Measurements from ENCODE around the gene TMEM270. TPM values are rescaled to one million over a fixed set of nuclear protein-coding genes. Genes with fewer than 3 reads are reported as not detected.
A peak's percentile ranks its signal among the peaks of the same experiment; 100 is the strongest.

The TMEM270 gene
- polyA plus RNA-seq, 2 of the 4 experiments (the other 2 are of a cell fraction) = not detected

GRCh38 chr7:73838642-73839041 lies 22.3 kb upstream of the TMEM270 start:
- POLR2A ChIA-PET = no interaction called here
- H3K9me3 ChIP-seq = no peaks in the 10 kb centered on the region
- CTCF ChIA-PET = interaction anchor here (1.4 to 2.6 kb wide), 3 partner anchors 12 to 16 kb away, joined by 3 to 9 read pairs (median 5); no protein-coding TSS in a partner anchor
- no peak overlapping the region for H3K4me3 ChIP-seq
- FAIRE-seq (no peak), ATAC-seq (no peak), DNase-seq (ENCODE audit: low read depth in 1 of 2, low spot score in 1 of 2) (no peak)
- H3K27ac ChIP-seq = peak overlapping the region in 1 of 2 experiments; percentile 37; a peak in 3 of 6 replicates
- no peak for TF ChIP-seq CEBPB (IDR thresholded peaks at IDR 0.05)
- no peak for TF ChIP-seq NR3C1 (IDR thresholded peaks at IDR 0.05)
- H3K4me1 ChIP-seq = peaks cover 13% of the 10 kb centered on the region
- WGBS (ENCODE audit: missing lambda C conversion rate) = 76% methylated on average over 6 of the region's 6 CpGs
- H3K4me2 ChIP-seq = no peak overlapping the region

- DNase-seq (ENCODE audit: low read depth in 1 of 2, low spot score in 1 of 2) (no peak), FAIRE-seq (no peak), ATAC-seq (no peak)
- Histone ChIP-seq H3K4me2 (no peak overlapping the region), H3K4me1 (peaks cover 8% of the 10 kb centered on the region; the same call in 1 of the 3 replicates), H3K4me3 (no peak overlapping the region), H3K27ac (no peak overlapping the region), H3K9me3 (no peaks in the 10 kb centered on the region)
- TF ChIP-seq RAD21 (conservative IDR thresholded peaks at IDR 0.05 in 1 of 2, IDR thresholded peaks at IDR 0.05 in 1 of 2) (no peak), RCOR1 (IDR thresholded peaks at IDR 0.05; ENCODE audit: low read depth, low read length) (no peak), ESRRA (IDR thresholded peaks at IDR 0.05; ENCODE audit: borderline replicate concordance, low read length) (no peak), POLR2A (IDR thresholded peaks at IDR 0.05; ENCODE audit: low read length) (no peak), RNF2 (IDR thresholded peaks at IDR 0.05; ENCODE audit: borderline replicate concordance, low read depth) (no peak), ATOH8 (CRISPR knock-in tag; IDR thresholded peaks at IDR 0.05; ENCODE audit: low read depth) (no peak), ZNF302 (CRISPR knock-in tag; IDR thresholded peaks at IDR 0.05) (no peak), SMC3 (IDR thresholded peaks at IDR 0.05) (no peak), TFCP2L1 (CRISPR knock-in tag; IDR thresholded peaks at IDR 0.05) (no peak), HOXA7 (CRISPR knock-in tag; IDR thresholded peaks at IDR 0.05) (no peak), FOSB (CRISPR knock-in tag; IDR thresholded peaks at IDR 0.05) (no peak), ZC3H11A (IDR thresholded peaks at IDR 0.05) (no peak), CHD4 (IDR thresholded peaks at IDR 0.05; ENCODE audit: borderline replicate concordance) (no peak)
- TF ChIP-seq, protein P1, sequence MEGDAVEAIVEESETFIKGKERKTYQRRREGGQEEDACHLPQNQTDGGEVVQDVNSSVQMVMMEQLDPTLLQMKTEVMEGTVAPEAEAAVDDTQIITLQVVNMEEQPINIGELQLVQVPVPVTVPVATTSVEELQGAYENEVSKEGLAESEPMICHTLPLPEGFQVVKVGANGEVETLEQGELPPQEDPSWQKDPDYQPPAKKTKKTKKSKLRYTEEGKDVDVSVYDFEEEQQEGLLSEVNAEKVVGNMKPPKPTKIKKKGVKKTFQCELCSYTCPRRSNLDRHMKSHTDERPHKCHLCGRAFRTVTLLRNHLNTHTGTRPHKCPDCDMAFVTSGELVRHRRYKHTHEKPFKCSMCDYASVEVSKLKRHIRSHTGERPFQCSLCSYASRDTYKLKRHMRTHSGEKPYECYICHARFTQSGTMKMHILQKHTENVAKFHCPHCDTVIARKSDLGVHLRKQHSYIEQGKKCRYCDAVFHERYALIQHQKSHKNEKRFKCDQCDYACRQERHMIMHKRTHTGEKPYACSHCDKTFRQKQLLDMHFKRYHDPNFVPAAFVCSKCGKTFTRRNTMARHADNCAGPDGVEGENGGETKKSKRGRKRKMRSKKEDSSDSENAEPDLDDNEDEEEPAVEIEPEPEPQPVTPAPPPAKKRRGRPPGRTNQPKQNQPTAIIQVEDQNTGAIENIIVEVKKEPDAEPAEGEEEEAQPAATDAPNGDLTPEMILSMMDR (IDR thresholded peaks at IDR 0.05) = no peak
- TF ChIP-seq, protein P2, sequence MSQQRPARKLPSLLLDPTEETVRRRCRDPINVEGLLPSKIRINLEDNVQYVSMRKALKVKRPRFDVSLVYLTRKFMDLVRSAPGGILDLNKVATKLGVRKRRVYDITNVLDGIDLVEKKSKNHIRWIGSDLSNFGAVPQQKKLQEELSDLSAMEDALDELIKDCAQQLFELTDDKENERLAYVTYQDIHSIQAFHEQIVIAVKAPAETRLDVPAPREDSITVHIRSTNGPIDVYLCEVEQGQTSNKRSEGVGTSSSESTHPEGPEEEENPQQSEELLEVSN (IDR thresholded peaks at IDR 0.05; ENCODE audit: borderline replicate concordance, low read depth) = no peak
- WGBS (ENCODE audit: missing lambda C conversion rate) = 89% methylated on average over 7 of the region's 7 CpGs
- POLR2A ChIA-PET = interaction anchor here (0.7 kb wide), 1 partner anchor 603 kb away, joined by 3 read pairs; no protein-coding TSS in a partner anchor
- CTCF ChIA-PET = interaction anchor here (0.6 to 2.6 kb wide), 4 partner anchors 13 to 21 kb away, joined by 3 to 9 read pairs (median 3); no protein-coding TSS in a partner anchor
These were observed 21.7 kb upstream of the TMEM270 start for GRCh38 chr7:73839290-73839689.

GRCh38 chr7:73839743-73840714 lies 20.9 kb upstream of the TMEM270 start:
- WGBS (ENCODE audit: missing lambda C conversion rate) = 92% methylated on average over 15 of the region's 22 CpGs
- CTCF ChIA-PET = interaction anchor here (0.6 to 2.6 kb wide), 8 partner anchors 12 to 105 kb away, joined by 3 to 9 read pairs (median 3); no protein-coding TSS in a partner anchor

More at GRCh38 chr7:73839743-73840714, 20.9 kb upstream of the TMEM270 start:
- H3K9me3 ChIP-seq = no peaks in the 10 kb centered on the region
- TF ChIP-seq EHMT2 (IDR thresholded peaks at IDR 0.05; ENCODE audit: low read depth) = no peak
- no peak for TF ChIP-seq HOXB5 (CRISPR knock-in tag; IDR thresholded peaks at IDR 0.05)
- TF ChIP-seq, protein P3, sequence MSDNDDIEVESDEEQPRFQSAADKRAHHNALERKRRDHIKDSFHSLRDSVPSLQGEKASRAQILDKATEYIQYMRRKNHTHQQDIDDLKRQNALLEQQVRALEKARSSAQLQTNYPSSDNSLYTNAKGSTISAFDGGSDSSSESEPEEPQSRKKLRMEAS (IDR thresholded peaks at IDR 0.05) = no peak
- no peak for TF ChIP-seq RAD21 (conservative IDR thresholded peaks at IDR 0.05 in 1 of 2, IDR thresholded peaks at IDR 0.05 in 1 of 2)
- no peak for TF ChIP-seq NPAS2 (CRISPR knock-in tag; IDR thresholded peaks at IDR 0.05; ENCODE audit: borderline replicate concordance)
- TF ChIP-seq FOXS1 (CRISPR knock-in tag; IDR thresholded peaks at IDR 0.05) = no peak
- TF ChIP-seq BHLHE40 (IDR thresholded peaks at IDR 0.05; ENCODE audit: low read depth, low read length) = no peak
- TF ChIP-seq RARB (CRISPR knock-in tag; IDR thresholded peaks at IDR 0.05) = no peak
- ATAC-seq (peak; percentile 41 to 52), DNase-seq (ENCODE audit: low read depth in 1 of 2, low spot score in 1 of 2) (peak in 1 of 2 experiments; percentile 76), FAIRE-seq (no peak)
- H3K27ac ChIP-seq = no peak overlapping the region
- peaks cover 8% of the 10 kb centered on the region; the same call in 1 of the 3 replicates for H3K4me1 ChIP-seq
- POLR2A ChIA-PET = interaction anchor here (0.7 kb wide), 1 partner anchor 603 kb away, joined by 3 read pairs; no protein-coding TSS in a partner anchor
- H3K4me3 ChIP-seq = no peak overlapping the region
- H3K4me2 ChIP-seq = no peak overlapping the region
